Psoas muscle (tissue), 8 donors: Measurements from ENCODE around the gene MED28. TPM values are rescaled to one million over a fixed set of nuclear protein-coding genes. Genes with fewer than 3 reads are reported as not detected.
"Not testable (repeated sequence)": the region's sequence is repeated elsewhere in the genome, so short reads cannot be mapped to it uniquely, and the experiment has no call there.

Experiments used
- ATAC-seq, 4 donors: fragments of 200-7000 bp; cut with Tn5 transposase; one replicate each; pipeline ENCODE4 v1.9.1; 2020; ENCODE audit warnings: moderate library complexity in 3 of 4, mild to moderate bottlenecking in 2 of 4
- DNase-seq, 2 donors: peaks; one replicate each; pipeline ENCODE4 v3.0.0-alpha.2; 2020
- H3K27ac ChIP-seq: fragments of 200-600 bp; one replicate; pipeline ENCODE4 v1.8.0; 2022
- H3K27me3 ChIP-seq, 3 donors: fragments of 200-600 bp in 1 of 3; one replicate each; pipeline versions ENCODE4 v1.6.1 to v1.8.0; 2013 to 2022; ENCODE audit warnings: low read length in 2 of 3, mild to moderate bottlenecking in 2 of 3, moderate library complexity in 1 of 3; ENCODE audit not compliant: insufficient read depth in 3 of 3
- H3K36me3 ChIP-seq, 2 donors: fragments of 200-600 bp in 1 of 2; one replicate each; pipeline versions ENCODE4 v1.6.1 to v1.8.0; 2013 to 2022; ENCODE audit warnings: low read depth in 1 of 2, mild to moderate bottlenecking in 1 of 2, moderate library complexity in 1 of 2; ENCODE audit not compliant: insufficient read depth in 1 of 2
- H3K4me1 ChIP-seq: fragments of 200-600 bp; one replicate; pipeline ENCODE4 v1.8.0; 2022
- H3K4me3 ChIP-seq: fragments of 200-600 bp; one replicate; pipeline ENCODE4 v1.8.0; 2022; ENCODE audit warnings: mild to moderate bottlenecking
- H3K9me3 ChIP-seq: fragments of 200-600 bp; one replicate; pipeline ENCODE4 v1.8.0; 2022
- CTCF ChIP-seq: fragments of 200-600 bp; IDR thresholded peaks from one replicate; pipeline ENCODE4 v1.8.0; 2022; ENCODE audit warnings: antibody characterized with exemption
- WGBS, 3 donors: extraction: QIAGEN DNeasy Blood & Tissue Kit; methylation state at CpG; one replicate each; pipeline versions ENCODE4 v1.1.6 to v1.1.7; 2013; 5-methylcytosine and 5-hydroxymethylcytosine counted together
- intact Hi-C, 2 donors: fragments of 100-400 bp; cut with DNase I; formaldehyde crosslinking; loops; one replicate each; pipeline versions ENCODE4 v1.11.0 to v1.14.2; 2022
- long read RNA-seq, 2 donors: library from polyadenylated mRNA; unstranded; transcript quantifications; one replicate each; pipeline ENCODE4 v2.0.0, GENCODE V29; 2021
- polyA plus RNA-seq, 3 donors: library from polyadenylated mRNA; stranded (reverse); fragments of 200-250 nt; gene quantifications; one replicate each; pipeline ENCODE4 v1.2.3, GENCODE V29; 2013
- total RNA-seq, 4 donors: library from RNA; stranded (reverse); fragmentation: NEBNext Ultra II Directional in 2 of 4; extraction: Animal tissue kit (Norgen Biotek cat#: 25700) in 2 of 4; gene quantifications; one replicate each; pipeline versions ENCODE4 v1.2.1 to v1.2.4, GENCODE V29; 2021 to 2023
- donor health status: healthy with polysubstance abuse.
- donor health status: DM: no; HTN: no; CAD: no; lungs with moderate emphysema.
- donor health status: Bipolar disorder and iron deficiency.
- donor health status: healthy.
- donor health status: DM: yes; HTN: yes; CAD: no.
- donor health status: DM: no; HTN: no; CAD: no.
- donor health status: DM: no; HTN: no; CAD: no.
- donor health status: DM: yes; HTN: yes; CAD: no.

MED28 gene
- total RNA-seq (10 to 100 TPM; 27.2 to 58.3 (median 44.0) TPM), polyA plus RNA-seq (10 to 100 TPM; 30.7 to 51.5 (median 33.0) TPM)
- long read RNA-seq, donor 1, full-length matches to known transcripts = 14 of 18 reads
- long read RNA-seq, donor 1, partial matches to known transcripts = 0 of 18 reads
- long read RNA-seq, donor 1, other reads (novel, unspliced or antisense) = 4 of 18 reads
- long read RNA-seq, donor 2, full-length matches to known transcripts = 50 of 66 reads
- long read RNA-seq, donor 2, partial matches to known transcripts = 1 of 66 reads
- long read RNA-seq, donor 2, other reads (novel, unspliced or antisense) = 15 of 66 reads

GRCh38 chr4:17614416-17615299 is at the start of gene MED28:
Gene MED28, plus strand, starts transcription at chr4:17614641. Its CDS starts 14 bp downstream, at chr4:17614655.
- peaks cover 46% of the 10 kb centered on the region for H3K4me1 ChIP-seq
- WGBS, 3 donors = 0 to 1% (median 0%) methylated on average over 46 of the region's 46 CpGs
- ATAC-seq = peak; percentile 88 to 96 (median 92)
- peak within 1 kb of the TSS; percentile 81 for H3K4me3 ChIP-seq
- H3K9me3 ChIP-seq = no peaks in the 10 kb centered on the region
- intact Hi-C loops = loop anchor here in 1 of 2 donors (5.0 kb wide), 2 partner anchors 37 to 198 kb away; partner anchors contain the start of genes DCAF16, LAP3 and NCAPG
- peak; percentile 96 to 98 for DNase-seq
- no peaks in the 10 kb centered on the region for H3K27me3 ChIP-seq
- TF ChIP-seq CTCF = no peak
- peaks cover 2 to 13% of the 10 kb centered on the region in 2 donors for H3K36me3 ChIP-seq
- H3K27ac ChIP-seq = peak within 1 kb of the TSS; percentile 90

GRCh38 chr4:17565846-17566245 is 48.6 kb upstream of the MED28 start:
- Histone ChIP-seq H3K4me3 (no peak overlapping the region), H3K27ac (no peak overlapping the region), H3K4me1 (no peaks in the 10 kb centered on the region), H3K9me3 (no peaks in the 10 kb centered on the region), H3K27me3 (no peaks in the 10 kb centered on the region), H3K36me3 (no peaks in the 10 kb centered on the region)
- intact Hi-C loops = no loop called here
- WGBS, 3 donors = 85 to 97% (median 92%) methylated on average over 3 of the region's 3 CpGs
- DNase-seq (no peak), ATAC-seq (no peak)
- TF ChIP-seq CTCF = no peak

- DNase-seq (no peak), ATAC-seq (no peak)
- no peaks in the 10 kb centered on the region for H3K27me3 ChIP-seq
- no peaks in the 10 kb centered on the region for H3K9me3 ChIP-seq
- no peak for TF ChIP-seq CTCF
- H3K27ac ChIP-seq = no peak overlapping the region
- WGBS, 3 donors = 41 to 53% (median 45%) methylated on average over 2 of the region's 2 CpGs
- H3K4me3 ChIP-seq = no peak overlapping the region
- H3K36me3 ChIP-seq = no peaks in the 10 kb centered on the region
- H3K4me1 ChIP-seq = no peaks in the 10 kb centered on the region
- intact Hi-C loops = no loop called here
These were observed 47.2 kb upstream of the MED28 start for GRCh38 chr4:17567271-17567670.

GRCh38 chr4:17574206-17574605 is 40.2 kb upstream of the MED28 start:
- ATAC-seq = no peak
- intact Hi-C loops = loop anchor here in 1 of 2 donors (10.0 kb wide), 2 partner anchors 61 to 231 kb away; no protein-coding TSS in a partner anchor

GRCh38 chr4:17575177-17575576 is 39.3 kb upstream of the MED28 start:
- not testable (repeated sequence) for H3K4me3 ChIP-seq, H3K27me3 ChIP-seq, H3K9me3 ChIP-seq, ATAC-seq, H3K27ac ChIP-seq, DNase-seq
- Histone ChIP-seq H3K4me1 (peaks cover 11% of the 10 kb centered on the region), H3K36me3 (peaks cover 0 to 12% of the 10 kb centered on the region in 2 donors)
- intact Hi-C loops = loop anchor here (5.0 to 10.0 kb wide), 4 partner anchors 37 to 447 kb away; partner anchors contain the start of genes LCORL (in 1 of the 2) and MED28 (in 1 of the 2)
- 83 to 89% (median 86%) methylated on average over 12 of the region's 12 CpGs for WGBS, 3 donors

More at GRCh38 chr4:17574206-17574605, 40.2 kb upstream of the MED28 start:
- Histone ChIP-seq H3K4me3 (no peak overlapping the region), H3K27me3 (no peaks in the 10 kb centered on the region), H3K9me3 (no peaks in the 10 kb centered on the region), H3K27ac (no peak overlapping the region), H3K4me1 (peaks cover 11% of the 10 kb centered on the region), H3K36me3 (peaks cover 0 to 2% of the 10 kb centered on the region in 2 donors)
- TF ChIP-seq CTCF = no peak
- 87 to 91% (median 90%) methylated on average over 4 of the region's 4 CpGs for WGBS, 3 donors
- DNase-seq = no peak
